ENCODE data around the gene NPTN.

DNA sequence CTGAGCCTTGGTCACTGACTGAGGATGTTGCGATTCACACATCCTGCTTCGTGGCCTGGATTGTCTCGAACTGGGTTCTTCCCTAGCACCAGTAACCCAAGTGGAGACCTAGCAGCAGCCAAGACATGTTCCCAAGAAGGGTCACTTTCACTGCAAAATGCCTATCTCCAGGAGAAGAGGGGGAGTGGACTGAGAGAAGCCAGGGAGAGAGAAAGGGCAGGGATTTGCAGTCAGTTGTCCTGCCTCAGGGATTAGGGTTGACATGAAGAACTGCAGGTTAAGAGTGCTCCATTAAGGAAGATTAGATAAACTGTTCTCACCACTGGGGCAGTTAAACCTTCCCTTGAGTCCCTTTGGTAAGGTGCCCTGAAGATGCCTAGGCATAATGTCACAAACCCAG, 45.3 kb upstream of the NPTN start:
- TF ChIP-seq TAF1 (IDR thresholded peaks at IDR 0.05; ENCODE audit: borderline replicate concordance, low read depth, low read length) (no peak), POLR2A (IDR thresholded peaks at IDR 0.05; ENCODE audit: low read depth, low read length) (no peak), POLR2AphosphoS5 (IDR thresholded peaks at IDR 0.05; ENCODE audit: low read depth, low read length) (no peak)
